KBM-7 (cell line): ENCODE results near the gene GNAI1.

Source experiments
- DNase-seq: peaks from one replicate; pipeline ENCODE4 v3.0.0-alpha.2; 2015
- in situ Hi-C: fragments of 300-500 bp; cut with MboI; formaldehyde crosslinking; loops from 2 replicates; pipeline ENCODE4 v1.14.3; 2020; ENCODE audit warnings: low sequenced_read_pairs, low pct_unique_long_range_greater_than_20kb, mixed read lengths

The GNAI1 gene

GRCh38 chr7:80189638-80190037 lies 55.0 kb downstream of the GNAI1 start:
- DNase-seq, result no peak
- in situ Hi-C loops, result no loop called here

- DNase-seq, result no peak
- in situ Hi-C loops, result no loop called here
Observed at GRCh38 chr7:80197627-80198026, 63.0 kb downstream of the GNAI1 start.

DNA sequence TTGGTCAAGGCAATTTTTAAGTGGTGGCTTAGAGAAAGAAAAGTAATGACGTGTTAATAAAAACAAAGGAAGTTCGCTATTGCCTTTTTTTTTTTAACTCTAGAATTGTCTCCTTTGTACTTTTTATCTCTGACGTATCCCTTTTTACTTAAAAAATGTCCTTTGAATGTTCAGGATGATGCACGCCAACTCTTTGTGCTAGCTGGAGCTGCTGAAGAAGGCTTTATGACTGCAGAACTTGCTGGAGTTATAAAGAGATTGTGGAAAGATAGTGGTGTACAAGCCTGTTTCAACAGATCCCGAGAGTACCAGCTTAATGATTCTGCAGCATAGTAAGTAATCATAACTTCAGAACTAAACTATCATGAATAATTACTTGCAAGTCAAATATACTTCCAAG lies 64.4 kb downstream of the GNAI1 start:
- in situ Hi-C loops, result no loop called here
- no peak for DNase-seq

GRCh38 chr7:80204454-80204853 lies 69.8 kb downstream of the GNAI1 start:
- no peak for DNase-seq
- in situ Hi-C loops, result no loop called here

DNA sequence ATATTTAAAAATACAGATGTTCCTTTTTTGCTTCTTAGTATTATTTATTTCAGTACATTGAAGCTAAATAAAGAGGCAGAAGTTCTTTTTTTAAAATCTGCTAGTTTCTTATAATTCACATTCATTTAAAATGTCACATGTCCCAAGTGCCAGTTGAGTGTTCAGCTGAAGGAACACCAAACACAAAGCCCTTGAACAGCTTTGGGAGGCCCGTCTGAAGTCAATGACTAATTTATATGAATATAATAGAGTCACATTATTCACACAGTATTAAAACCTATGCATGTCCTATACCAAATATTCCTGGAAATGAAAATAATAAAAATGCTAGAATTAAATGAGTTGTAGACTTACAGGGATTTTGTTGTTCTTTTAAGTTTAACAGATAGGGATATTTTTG lies 70.3 kb downstream of the GNAI1 start:
- DNase-seq, result no peak
- in situ Hi-C loops, result no loop called here

- in situ Hi-C loops, result no loop called here
- no peak for DNase-seq
Observed at GRCh38 chr7:80206763-80207162, 72.1 kb downstream of the GNAI1 start.

DNA sequence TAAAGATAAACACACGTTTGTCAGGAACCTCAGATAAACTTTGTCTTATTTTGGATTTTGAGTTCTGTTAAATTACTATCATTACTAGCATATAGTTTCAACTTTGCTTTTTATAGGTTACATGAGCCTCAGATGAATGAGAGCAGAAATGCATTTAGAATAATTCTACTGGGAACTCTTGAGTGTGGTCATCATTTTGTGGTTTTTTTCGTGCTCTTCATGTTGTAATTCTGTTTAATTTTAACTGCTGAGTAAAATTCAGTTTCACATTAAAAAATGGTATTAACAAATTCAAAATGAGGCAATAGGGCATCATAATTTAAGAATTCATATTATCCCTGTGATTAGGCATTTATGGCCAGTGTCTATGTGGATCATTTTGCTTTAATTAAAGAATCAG lies 72.9 kb downstream of the GNAI1 start:
- DNase-seq, result no peak
- in situ Hi-C loops, result no loop called here

DNA sequence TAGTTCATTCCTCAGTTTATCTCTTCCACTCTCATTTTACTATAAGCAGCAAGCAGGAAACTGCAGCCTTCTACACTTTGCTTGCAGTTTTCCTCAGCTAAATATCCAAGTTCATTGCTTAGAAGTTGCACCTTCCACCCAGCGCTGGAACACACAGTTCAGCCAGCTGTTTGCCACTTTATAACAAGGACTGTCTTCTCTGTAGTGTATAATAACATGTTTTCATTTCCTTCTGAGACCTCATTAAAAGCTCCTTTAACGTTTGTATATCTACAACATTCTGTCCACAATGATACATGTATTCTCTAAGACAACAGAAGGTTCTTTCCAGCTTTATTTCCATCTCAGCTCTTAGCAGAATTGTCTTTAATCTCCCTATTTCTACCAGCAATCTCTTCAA lies 74.1 kb downstream of the GNAI1 start:
- DNase-seq, result no peak
- in situ Hi-C loops, result no loop called here

DNA sequence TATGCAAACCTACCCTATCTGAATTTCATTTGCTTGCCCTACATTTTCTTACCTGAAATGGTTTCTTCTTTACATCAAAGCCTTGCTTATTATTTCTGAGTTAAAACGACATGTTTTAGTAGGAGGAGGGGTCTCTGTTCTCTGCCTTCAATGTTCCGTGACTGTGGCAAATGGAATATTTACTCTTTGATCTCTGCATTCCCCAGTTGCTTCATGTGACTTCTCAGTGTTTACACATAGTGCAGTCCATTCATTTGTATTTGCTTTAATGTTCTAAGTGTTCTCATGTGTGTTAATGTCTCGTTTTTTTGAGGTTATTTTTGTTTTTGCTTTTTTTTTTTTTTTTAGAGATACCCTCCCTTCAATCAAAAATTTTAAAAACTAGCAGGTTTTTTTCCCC lies 75.8 kb downstream of the GNAI1 start:
- in situ Hi-C loops, result no loop called here
- DNase-seq, result no peak

GRCh38 chr7:80213814-80214213 lies 79.2 kb downstream of the GNAI1 start:
- in situ Hi-C loops, result no loop called here

DNA sequence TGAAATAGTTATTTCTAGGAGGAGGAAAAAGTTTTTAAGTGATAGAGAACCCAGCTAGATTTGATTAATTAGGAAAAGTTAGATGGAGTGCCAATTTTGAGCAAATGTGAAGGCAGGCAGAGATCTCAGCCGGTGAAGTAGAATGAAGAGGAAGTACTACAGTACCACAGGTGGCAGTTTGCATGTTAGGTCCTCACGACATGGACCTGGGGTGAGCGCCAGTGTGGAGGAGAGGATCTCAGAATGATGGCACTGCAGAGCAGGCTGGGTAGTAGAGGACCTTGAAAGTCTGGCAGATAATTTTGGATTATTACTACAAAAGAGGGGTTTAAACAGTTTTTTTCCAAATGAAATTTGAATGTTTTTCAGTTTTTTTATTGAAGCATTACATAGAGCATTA lies 81.1 kb downstream of the GNAI1 start:
- in situ Hi-C loops, result no loop called here
- DNase-seq, result no peak

More at GRCh38 chr7:80213814-80214213, 79.2 kb downstream of the GNAI1 start:
- no peak for DNase-seq

- DNase-seq, result no peak
- in situ Hi-C loops, result no loop called here
Observed at GRCh38 chr7:80216996-80217842, 82.6 kb downstream of the GNAI1 start.

DNA sequence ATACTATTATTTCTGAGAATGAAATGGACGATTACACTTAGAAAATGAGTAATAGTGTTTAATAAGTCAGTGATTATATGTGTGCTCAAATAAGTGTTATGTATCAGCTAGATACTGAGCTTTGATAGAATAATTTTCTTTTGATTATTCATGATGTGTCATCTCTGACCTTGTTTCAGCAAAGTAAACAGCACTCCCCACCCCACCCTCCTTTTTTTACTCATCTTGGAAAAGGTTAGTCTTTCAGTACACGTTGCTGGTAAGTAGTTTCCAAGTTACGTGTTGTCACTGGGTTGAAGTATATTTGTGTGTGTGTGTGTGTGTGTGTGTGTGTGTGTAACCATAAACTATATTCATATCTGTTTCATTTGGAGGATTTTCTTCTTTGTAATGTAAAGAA lies 84.1 kb downstream of the GNAI1 start:
- DNase-seq, result no peak
- in situ Hi-C loops, result no loop called here

DNA sequence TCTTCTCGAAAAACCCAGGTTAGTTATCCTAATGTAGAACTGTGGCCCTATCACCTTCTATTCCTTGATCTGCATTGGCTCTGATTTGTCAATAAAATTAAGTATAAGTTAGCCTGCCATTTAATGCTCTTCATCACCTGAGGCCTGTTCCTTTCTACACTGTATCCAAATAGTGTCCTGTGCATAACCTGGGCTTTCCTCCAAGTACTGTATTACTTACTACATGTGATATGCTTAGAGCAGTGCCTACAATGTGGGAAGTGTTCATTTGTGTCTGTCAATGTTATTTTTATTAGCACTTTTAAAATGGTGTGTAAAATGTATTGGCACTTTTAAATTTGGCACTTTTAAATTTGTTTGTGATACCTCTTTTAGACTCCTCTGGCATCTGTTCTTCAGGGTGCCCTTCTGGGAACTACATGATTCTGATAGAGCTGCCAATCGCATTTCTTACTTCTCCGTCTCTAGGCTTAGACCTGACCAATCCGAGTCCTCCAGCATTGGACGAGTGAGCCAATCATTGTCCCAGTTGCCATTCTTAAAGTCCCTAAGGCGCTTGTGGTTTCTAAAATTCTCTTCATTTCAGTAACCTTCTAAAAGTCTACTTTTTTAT lies 85.5 kb downstream of the GNAI1 start:
- in situ Hi-C loops, result no loop called here
- DNase-seq, result no peak

DNA sequence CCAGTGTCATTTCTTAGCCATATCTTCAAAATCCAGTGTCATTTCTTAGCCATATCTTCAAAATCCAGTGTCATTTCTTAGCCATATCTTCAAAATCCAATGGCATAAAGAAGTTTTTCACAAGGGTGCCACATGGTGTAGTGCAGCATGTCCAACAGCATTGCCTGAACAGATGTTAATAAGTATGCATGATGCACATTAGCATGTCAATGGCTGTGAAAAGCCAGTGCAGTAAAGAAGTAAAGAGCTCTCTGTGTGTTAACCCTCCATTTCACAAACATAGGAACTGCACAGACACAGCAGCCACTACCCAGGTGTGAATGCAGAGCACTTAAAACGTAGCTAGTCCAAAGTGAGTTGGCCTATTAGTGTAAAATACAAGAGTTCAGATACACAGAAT lies 89.8 kb downstream of the GNAI1 start:
- in situ Hi-C loops, result no loop called here
- no peak for DNase-seq

DNA sequence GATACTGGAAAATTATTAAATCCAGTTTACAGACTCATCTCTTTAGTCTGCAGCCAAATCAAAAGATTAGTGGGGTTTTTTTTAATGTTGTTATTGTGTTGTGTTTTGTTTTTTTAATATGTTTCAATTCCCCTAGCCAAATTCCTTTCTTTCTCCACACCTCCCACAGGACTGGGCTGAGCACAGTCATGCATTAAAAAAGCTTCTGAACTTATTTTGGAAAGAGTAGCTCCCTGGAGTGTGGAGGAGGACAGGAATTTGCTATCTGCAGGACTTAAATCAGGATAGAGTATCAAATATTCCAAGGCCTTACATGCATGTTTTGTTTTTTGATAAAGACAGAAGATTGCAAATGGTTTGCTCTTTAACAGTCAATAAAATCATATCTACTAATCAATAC lies 90.7 kb downstream of the GNAI1 start:
- in situ Hi-C loops, result no loop called here
- DNase-seq, result no peak

GRCh38 chr7:80226629-80227028 lies 92.0 kb downstream of the GNAI1 start:
- in situ Hi-C loops, result no loop called here
- DNase-seq, result no peak

DNA sequence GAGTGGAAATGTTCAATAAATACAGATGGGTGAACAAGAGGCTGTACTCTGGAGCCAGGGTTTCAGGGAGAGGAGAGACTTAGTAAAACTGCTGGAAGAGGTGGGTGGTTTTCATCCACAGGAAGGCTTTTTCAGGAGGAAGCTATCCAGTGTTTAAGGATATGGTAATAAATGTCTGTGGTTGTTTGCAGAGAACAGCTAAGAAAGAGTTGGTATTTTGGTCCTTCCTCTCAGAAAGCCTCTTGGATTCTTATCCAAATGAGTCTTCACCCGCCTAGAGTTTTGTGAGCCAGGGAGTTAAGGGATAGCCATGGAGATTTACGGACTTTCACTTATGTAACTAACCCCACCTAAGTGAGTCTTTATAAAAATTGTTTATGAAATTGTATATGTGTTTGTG lies 95.7 kb downstream of the GNAI1 start:
- in situ Hi-C loops, result no loop called here
- DNase-seq, result peak; percentile 14

DNA sequence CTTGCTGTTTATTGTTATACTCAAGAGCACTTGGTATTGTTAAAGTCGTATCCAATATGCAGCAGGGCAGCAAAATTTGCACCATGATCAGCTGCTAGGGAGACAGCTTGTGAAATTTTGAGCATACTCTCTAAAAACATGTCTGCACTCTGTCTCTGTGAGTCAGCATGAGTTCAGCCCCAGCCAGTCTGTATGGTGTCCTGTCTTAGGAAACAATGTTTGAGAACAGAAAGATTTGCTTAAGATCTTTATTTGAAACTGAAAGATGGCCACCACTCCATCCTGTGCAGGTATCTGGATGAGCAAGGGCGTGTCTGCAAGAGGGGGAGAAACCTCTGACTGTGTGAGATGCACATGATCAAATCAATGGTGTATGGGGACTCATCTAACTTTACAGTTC lies 97.1 kb downstream of the GNAI1 start:
- DNase-seq, result no peak
- in situ Hi-C loops, result no loop called here

- in situ Hi-C loops, result no loop called here
- DNase-seq, result no peak
Observed at GRCh38 chr7:80232979-80233724, 98.5 kb downstream of the GNAI1 start.
